ENCODE data around the gene PTCRA. TPM values are rescaled to one million over a fixed set of nuclear protein-coding genes. Genes with fewer than 3 reads are reported as not detected.
"Not testable (repeated sequence)": the region's sequence is repeated elsewhere in the genome, so short reads cannot be mapped to it uniquely, and the experiment has no call there.

PTCRA gene
- not detected for total RNA-seq

DNA sequence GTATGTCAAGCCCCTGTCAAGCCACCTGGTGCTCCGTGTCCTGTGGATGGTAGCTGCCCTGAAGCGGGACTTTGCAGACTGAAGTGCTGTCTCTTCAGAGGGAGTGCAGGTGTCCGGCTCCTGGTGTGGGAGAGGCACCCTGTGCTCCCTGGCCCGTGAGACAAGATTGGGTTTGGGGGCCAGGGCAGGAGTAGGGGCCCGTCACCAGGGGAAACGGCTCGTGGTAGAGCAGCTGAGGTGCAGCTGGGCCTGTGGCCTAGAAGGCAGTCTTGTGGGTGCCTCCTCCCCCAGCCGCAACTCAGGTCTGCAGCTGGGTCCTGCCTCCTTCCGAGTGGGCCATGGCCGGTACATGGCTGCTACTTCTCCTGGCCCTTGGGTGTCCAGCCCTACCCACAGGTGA, at the start of gene PTCRA:
Gene PTCRA, plus strand, starts transcription at position 322 of the 400 bp plus-strand sequence. Its CDS starts 17 bp downstream, at position 339.
- no peak for DNase-seq

DNA sequence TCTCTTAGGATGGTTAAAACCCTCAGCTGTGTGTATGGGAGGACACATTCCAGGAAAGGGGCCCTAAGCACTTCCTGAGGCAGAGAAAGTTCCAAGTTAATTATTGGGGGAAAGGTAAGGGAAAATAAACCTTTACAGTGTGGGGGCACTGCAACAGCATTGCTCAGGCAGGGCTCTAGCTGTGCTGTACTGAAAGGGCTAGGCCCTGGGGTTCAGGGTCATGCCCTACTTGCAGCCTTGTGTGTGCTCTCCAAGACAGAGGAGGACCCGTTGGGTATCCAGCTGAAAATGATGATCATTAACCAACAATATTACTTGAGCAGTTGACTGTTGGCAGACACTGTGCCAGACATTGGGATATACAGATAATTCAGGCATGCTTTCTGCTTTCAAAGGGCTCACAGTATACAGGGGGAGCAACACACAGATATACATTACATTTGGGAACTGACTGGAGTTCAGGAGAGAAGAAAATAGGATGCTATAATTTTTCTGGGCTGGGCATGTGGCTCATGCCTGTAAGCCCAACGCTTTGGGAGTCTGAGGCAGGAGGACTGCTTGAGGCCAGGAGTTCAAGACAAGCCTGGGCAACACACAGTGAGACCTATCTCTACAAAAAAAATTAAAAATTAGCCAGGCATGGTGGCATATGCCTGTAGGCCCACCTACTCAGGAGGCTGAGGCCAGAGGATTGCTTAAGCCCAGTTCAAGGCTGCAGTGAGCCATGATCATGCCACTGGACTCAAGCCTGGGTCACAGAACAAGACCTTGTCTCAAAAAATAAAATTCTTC, 45.5 kb upstream of the PTCRA start:
- no peak for DNase-seq

DNA sequence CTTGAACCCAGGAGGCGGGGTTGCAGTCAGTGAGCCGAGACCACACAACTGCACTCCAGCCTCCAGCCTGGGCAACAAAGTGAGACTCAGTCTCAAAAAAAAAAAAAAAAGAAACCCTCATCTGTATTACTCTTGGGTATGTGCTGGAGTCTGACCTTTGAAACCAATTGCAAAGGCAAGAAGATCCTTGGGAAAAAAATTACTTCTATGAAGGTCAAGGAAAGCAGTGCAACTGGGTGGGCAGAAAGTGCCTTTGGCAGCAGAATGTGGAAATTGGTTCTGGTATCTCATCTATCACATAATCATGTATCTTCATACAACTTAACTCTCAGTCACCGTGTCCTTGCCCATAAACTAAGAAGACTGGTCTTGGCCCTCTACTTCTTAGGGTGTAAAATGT, 44.1 kb upstream of the PTCRA start:
- DNase-seq, result no peak

GRCh38 chr6:42873313-42873712, 42.5 kb upstream of the PTCRA start:
- no peak for DNase-seq

- no peak for DNase-seq
Measured at GRCh38 chr6:42877695-42878094, 38.2 kb upstream of the PTCRA start.

- peak; percentile 90 for DNase-seq
Measured at GRCh38 chr6:42879372-42880239, 36.2 kb upstream of the PTCRA start, which contains the start of gene RPL7L1. RPL7L1 (plus strand) TSS chr6:42879616; CDS start chr6:42879911, 295 bp downstream.

DNA sequence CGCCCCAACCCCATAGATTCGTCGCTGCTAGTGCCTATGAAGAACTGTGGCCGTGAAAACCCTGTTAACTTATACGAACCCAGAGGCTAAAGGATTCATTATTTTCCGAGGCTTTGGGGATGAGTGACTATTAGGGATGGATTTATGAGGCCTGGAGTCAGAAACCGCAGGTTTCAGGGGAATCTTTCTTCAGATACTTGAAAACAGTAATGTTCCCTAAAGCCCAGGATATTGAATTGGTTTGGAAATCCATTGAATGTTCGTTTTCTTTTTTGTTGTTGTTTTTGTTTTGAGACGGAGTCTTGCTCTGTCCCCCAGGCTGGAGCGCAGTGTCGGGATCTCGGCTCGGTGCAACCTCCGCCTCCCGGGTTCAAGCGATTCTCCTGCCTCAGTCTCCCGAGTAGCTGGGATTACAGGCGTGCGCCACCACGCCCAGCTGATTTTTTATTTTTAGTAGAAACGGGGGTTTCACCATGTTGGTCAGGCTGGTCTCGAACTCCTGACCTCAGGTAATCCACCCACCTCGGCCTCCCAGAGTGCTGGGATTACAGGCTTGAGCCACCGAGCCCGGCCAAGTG, 35.5 kb upstream of the PTCRA start:
- DNase-seq, result not testable (repeated sequence)

GRCh38 chr6:42880871-42881270, 35.0 kb upstream of the PTCRA start:
- not testable (repeated sequence) for DNase-seq

GRCh38 chr6:42885702-42886101, 30.2 kb upstream of the PTCRA start:
- DNase-seq, result no peak

- DNase-seq, result not testable (repeated sequence)
Measured at GRCh38 chr6:42888201-42888600, 27.7 kb upstream of the PTCRA start.

DNA sequence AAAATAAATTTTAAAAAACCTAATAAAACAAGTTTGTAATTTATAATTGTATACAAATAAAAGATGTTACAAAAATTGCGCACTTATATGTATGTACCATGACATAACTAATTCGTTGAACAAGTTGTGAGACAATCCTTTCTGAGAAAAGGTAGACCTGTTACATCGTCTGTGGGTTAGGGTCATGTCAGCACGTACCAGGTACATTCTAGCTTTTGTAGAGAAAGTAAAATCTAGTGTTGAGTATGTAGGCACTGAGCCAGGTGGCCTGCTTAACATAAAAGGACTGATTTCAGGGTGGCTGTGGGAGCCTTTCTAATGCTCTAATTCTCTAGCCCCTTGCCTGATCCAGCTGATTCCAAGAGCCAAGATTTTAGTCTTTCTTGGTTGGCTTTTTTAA, 26.0 kb upstream of the PTCRA start:
- DNase-seq, result no peak

DNA sequence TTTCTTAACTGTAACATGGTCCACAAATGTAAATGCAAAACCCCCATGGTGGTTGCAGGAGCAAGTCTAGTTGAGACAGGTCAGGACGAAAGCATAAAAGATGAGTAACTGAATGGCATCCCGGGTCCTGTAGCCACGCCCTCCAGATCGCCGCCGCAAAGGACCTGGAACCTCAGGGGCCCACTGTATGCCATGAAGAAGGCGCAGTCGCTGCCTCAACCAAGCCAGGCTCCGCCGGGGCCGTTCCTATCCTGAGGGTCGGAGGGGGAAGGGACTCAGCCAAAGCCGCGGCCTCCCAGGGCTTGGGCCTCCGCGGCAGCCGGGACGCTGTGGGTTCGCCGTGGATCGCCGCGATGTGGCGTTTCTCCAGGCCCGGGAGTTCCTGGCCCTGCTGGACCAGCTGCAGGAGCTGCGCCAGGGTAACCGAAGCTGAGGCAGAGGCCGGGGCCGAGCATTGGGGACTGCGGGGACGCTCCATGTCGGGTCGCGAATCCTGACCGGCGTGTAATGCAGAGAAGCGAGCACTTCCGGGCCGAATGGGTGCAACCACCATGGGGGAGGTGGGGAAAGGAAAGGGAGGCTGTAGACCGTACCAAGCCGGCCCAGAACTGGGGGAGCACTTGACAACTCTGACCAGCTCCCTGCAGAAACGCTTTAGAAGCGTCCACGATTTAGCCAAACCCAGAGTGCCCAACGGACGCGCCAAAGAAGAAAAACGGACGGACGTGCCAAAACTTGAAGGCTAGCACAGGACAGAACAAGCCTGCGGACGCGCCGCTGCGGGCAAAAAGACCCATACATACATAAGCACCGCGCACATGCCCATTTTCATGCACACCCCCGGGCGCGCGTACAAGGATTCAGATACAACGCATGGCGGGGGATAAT, 25.3 kb upstream of the PTCRA start:
- peak; percentile 95 for DNase-seq

- no peak for DNase-seq
Measured at GRCh38 chr6:42891199-42891722, 24.6 kb upstream of the PTCRA start.

GRCh38 chr6:42894041-42894828, 21.6 kb upstream of the PTCRA start:
- DNase-seq, result not testable (repeated sequence)

DNA sequence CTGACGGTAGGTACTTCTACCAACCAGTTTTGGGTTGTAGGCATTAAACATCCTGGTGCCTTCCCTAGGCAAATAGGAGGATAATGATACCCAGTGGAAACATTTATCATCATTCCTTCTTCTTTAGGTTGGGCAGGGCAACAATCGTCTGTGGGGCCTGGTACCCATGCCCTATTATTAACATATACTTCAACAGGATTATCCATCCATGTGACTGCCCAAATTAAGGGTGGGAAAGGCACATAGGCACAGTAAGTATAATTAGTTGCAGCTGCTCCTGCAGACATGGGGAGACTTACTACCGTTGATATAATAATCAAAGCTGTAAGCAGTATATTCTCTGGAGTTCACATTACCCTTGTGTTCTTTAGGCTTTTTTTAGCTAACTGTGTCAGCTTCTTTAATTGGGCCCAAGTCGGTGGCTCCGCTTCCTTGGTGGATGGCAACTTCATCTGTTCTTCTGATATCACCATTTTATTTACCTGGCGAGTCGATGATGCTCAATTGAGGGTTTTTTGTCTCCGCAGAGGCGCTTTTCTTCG, 19.6 kb upstream of the PTCRA start:
- DNase-seq, result no peak

DNA sequence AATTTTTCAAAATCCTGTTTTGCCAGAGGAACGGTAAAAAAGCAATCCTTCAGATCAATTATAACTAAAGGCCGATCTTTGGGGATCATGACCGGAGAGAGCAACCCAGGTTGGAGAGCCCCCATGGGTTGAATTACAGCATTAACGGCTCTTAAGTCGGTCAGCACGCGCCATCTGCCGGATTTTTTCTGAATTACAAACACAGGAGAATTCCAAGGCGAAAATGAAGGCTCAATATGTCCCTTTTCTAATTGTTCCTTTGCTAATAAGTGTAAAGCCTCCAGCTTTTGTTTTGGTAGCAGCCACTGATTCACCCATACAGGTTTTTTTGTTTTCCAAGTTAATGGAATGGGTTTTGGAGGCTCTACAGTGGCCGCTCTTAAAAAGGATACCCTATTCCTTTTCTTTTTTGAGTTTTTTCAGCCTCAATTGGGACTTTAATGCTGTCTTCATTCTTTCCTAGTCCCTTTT, 16.9 kb upstream of the PTCRA start:
- DNase-seq, result peak; percentile 22

GRCh38 chr6:42899871-42900270, 16.0 kb upstream of the PTCRA start:
- DNase-seq, result no peak

- DNase-seq, result peak; percentile 56
Measured at GRCh38 chr6:42901538-42901957, 14.3 kb upstream of the PTCRA start.

DNA sequence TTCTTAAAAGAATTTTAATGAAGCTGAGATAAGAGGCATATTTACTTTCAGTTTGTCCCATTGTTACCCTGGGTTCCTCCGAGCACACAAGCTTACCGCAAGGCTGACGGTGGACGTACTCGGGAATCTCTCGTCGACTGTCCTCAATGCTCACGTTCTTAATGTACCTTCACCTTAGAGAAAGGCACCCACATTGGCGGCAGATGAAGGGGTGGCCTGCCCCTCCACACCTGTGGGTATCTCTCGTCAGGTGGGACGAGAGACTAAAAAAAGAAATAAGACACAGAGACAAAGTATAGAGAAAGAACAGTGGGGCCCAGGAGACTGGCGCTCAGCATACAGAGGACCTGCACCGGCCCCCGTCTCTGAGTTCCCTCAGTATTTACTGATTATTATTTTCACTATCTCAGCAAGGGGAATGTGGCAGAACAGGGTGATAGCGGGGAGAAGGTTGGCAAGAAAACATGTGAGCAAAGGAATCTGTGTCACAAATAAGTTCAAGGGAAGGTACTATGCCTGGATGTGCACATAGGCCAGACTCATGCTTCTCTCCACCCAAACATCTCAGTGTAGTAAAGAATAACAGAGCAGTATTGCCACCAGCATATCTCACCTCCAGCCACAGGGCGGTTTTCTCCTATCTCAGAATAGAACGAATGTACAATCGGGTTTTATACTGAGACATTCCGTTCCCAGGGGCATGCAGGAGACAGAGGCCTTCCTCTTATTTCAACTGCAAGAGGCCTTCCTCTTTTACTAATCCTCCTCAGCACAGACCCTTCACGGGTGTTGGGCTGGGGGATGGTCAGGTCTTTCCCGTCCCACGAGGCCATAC, 13.2 kb upstream of the PTCRA start:
- DNase-seq, result not testable (repeated sequence)
